HepG2 (cell line): ENCODE data around the gene ABHD6. TPM values are rescaled to one million over a fixed set of nuclear protein-coding genes. Genes with fewer than 3 reads are reported as not detected.

ENCODE experiments used
- CENPT ChIP-seq: sonication (generic); formaldehyde crosslinking; IDR thresholded peaks from 2 replicates; pipeline ENCODE4 v1.8.0; 2022; ENCODE audit warnings: low read depth, mild to moderate bottlenecking, moderate library complexity, missing genetic modification reagents
- CHD4 ChIP-seq: fragments of 200-600 bp; sonication (generic); IDR thresholded peaks from 2 replicates; pipeline ENCODE4 v1.7.0; 2017; ENCODE audit warnings: mild to moderate bottlenecking, low read length, borderline replicate concordance
- FOXP1 ChIP-seq, 2 experiments: fragments of 450-650 bp in 1 of 2; IDR thresholded peaks; 2 replicates each; pipeline ENCODE4 v1.6.1; 2017 to 2018; ENCODE audit warnings: antibody characterized with exemption in 1 of 2
- MAFF ChIP-seq: IDR thresholded peaks from 2 replicates; pipeline ENCODE4 v1.6.1; 2011; ENCODE audit warnings: low read depth, low read length, improper control_type of control experiment
- NR3C1 ChIP-seq: sonication (generic); formaldehyde crosslinking; IDR thresholded peaks from 2 replicates; pipeline ENCODE4 v1.4.0; 2020; ENCODE audit warnings: missing genetic modification reagents
- POLR2A ChIP-seq, 2 experiments: IDR thresholded peaks; 2 replicates each; pipeline ENCODE4 v1.6.1; 2011; ENCODE audit warnings: low read depth in 2 of 2, low read length in 2 of 2, mild to moderate bottlenecking in 1 of 2, moderate library complexity in 1 of 2; ENCODE audit not compliant: insufficient read depth in 1 of 2
- RXRB ChIP-seq: IDR thresholded peaks from 2 replicates; pipeline ENCODE4 v1.6.1; 2016; ENCODE audit warnings: borderline replicate concordance, missing genetic modification reagents, missing compliant biosample characterization
- SAFB2 ChIP-seq: sonication (generic); formaldehyde crosslinking; IDR thresholded peaks from 2 replicates; pipeline ENCODE4 v1.5.1; 2020; ENCODE audit warnings: missing genetic modification reagents, low read depth, mild to moderate bottlenecking, borderline replicate concordance
- SETDB1 ChIP-seq: sonication (generic); formaldehyde crosslinking; IDR thresholded peaks from 2 replicates; pipeline ENCODE4 v1.5.1; 2020; ENCODE audit warnings: missing genetic modification reagents, mild to moderate bottlenecking, borderline replicate concordance
- SMC3 ChIP-seq: IDR thresholded peaks from 2 replicates; pipeline ENCODE4 v1.6.1; 2011; ENCODE audit warnings: low read length, improper control_type of control experiment
- SNAPC5 ChIP-seq: sonication (generic); formaldehyde crosslinking; IDR thresholded peaks from 2 replicates; pipeline ENCODE4 v1.8.1; 2023; ENCODE audit warnings: mild to moderate bottlenecking, missing genetic modification reagents, borderline replicate concordance
- XRCC5 ChIP-seq: fragments of 200-400 bp; formaldehyde crosslinking; optimal IDR thresholded peaks from 2 replicates; pipeline ENCODE3; 2017; ENCODE audit warnings: mild to moderate bottlenecking, low read length
- ZBTB1 ChIP-seq: sonication (generic); formaldehyde crosslinking; IDR thresholded peaks from 2 replicates; pipeline ENCODE4 v1.4.0; 2020; ENCODE audit warnings: missing genetic modification reagents, borderline replicate concordance
- ZMYM2 ChIP-seq: sonication (generic); formaldehyde crosslinking; IDR thresholded peaks from 2 replicates; pipeline ENCODE4 v1.8.0; 2022; ENCODE audit warnings: mild to moderate bottlenecking, missing genetic modification reagents
- ZNF10 ChIP-seq: sonication (generic); formaldehyde crosslinking; IDR thresholded peaks from 2 replicates; pipeline ENCODE4 v1.4.0; 2020; ENCODE audit warnings: mild to moderate bottlenecking, low read depth, missing genetic modification reagents, borderline replicate concordance
- ZNF205 ChIP-seq: IDR thresholded peaks from 2 replicates; pipeline ENCODE4 v1.6.1; 2018; ENCODE audit warnings: missing biosample characterization, missing genetic modification reagents
- ZNF30 ChIP-seq: sonication (generic); formaldehyde crosslinking; IDR thresholded peaks from 2 replicates; pipeline ENCODE4 v1.5.0; 2020; ENCODE audit warnings: mild to moderate bottlenecking, missing genetic modification reagents
- ZNF549 ChIP-seq: sonication (generic); formaldehyde crosslinking; IDR thresholded peaks from 2 replicates; pipeline ENCODE4 v1.5.0; 2020; ENCODE audit warnings: missing genetic modification reagents
- ZNF570 ChIP-seq: sonication (generic); formaldehyde crosslinking; IDR thresholded peaks from 2 replicates; pipeline ENCODE4 v1.4.0; 2020; ENCODE audit warnings: mild to moderate bottlenecking, missing genetic modification reagents, borderline replicate concordance
- ZNF580 ChIP-seq: IDR thresholded peaks from 2 replicates; pipeline ENCODE4 v1.6.1; 2016; ENCODE audit warnings: low read depth, borderline replicate concordance
- ZNF775 ChIP-seq: sonication (generic); formaldehyde crosslinking; IDR thresholded peaks from 2 replicates; pipeline ENCODE4 v1.4.0; 2020; ENCODE audit warnings: missing genetic modification reagents, mild to moderate bottlenecking, moderate library complexity, borderline replicate concordance
- ZNF790 ChIP-seq: sonication (generic); formaldehyde crosslinking; IDR thresholded peaks from 2 replicates; pipeline ENCODE4 v1.8.0; 2022; ENCODE audit warnings: missing genetic modification reagents, mild to moderate bottlenecking, borderline replicate concordance
- polyA plus RNA-seq, 8 experiments: library from polyadenylated mRNA; depleted of rRNA in 3 of 8; stranded (reverse) in 7 of 8; unstranded in 1 of 8; fragments of >200 nt; fragmentation: Illumina TruSeq in 4 of 8; extraction: Trizol in 4 of 8; gene quantifications; 2 replicates each; pipeline versions ENCODE4 v1.2.1 to v1.2.3, GENCODE V29; 2011 to 2016; ENCODE audit warnings: low read depth in 4 of 8, missing spikeins in 1 of 8, mixed read lengths in 1 of 8; ENCODE audit not compliant: insufficient read depth in 1 of 8
- total RNA-seq, 5 experiments: library from RNA; depleted of rRNA; stranded (reverse); fragments of >200 nt; fragmentation: Illumina TruSeq; extraction: Trizol; gene quantifications; 2 replicates each; pipeline ENCODE4 v1.2.3, GENCODE V29; 2016; ENCODE audit warnings: low read depth in 1 of 5
- TF ChIP-seq, protein P1 (sequence below): IDR thresholded peaks from 2 replicates; pipeline ENCODE4 v1.6.1; 2016; ENCODE audit warnings: mild to moderate bottlenecking
- TF ChIP-seq, protein P2 (sequence below): sonication (generic); formaldehyde crosslinking; IDR thresholded peaks from 2 replicates; pipeline ENCODE4 v1.5.0; 2020; ENCODE audit warnings: mild to moderate bottlenecking, missing genetic modification reagents, borderline replicate concordance

The ABHD6 gene
- total and polyA plus RNA-seq, 2 of the 13 experiments (the other 11 are each of a cell fraction or from before 2014, with no cell fraction given) = 9.0 to 17.2 TPM

GRCh38 chr3:58249358-58250092 is 11.9 kb downstream of the ABHD6 start (continued):
- TF ChIP-seq ZNF570 (CRISPR knock-in tag) (no peak), ZBTB1 (CRISPR knock-in tag) (no peak), ZMYM2 (CRISPR knock-in tag) (no peak), SMC3 (no peak; the same call in 1 of the 2 replicates), ZNF30 (CRISPR knock-in tag) (no peak), SETDB1 (CRISPR knock-in tag) (no peak), CHD4 (peak; percentile 49; the same call in 1 of the 2 replicates), NR3C1 (CRISPR knock-in tag) (no peak), CENPT (CRISPR knock-in tag) (no peak), FOXP1 (IDR thresholded peaks at IDR 0.05) (no peak), FOXP1 (CRISPR knock-in tag; IDR thresholded peaks at IDR 0.05) (peak; percentile 12; the same call in 1 of the 2 replicates), MAFF (no peak), SAFB2 (no peak), XRCC5 (peak; percentile 67), ZNF549 (CRISPR knock-in tag) (no peak), POLR2A (IDR thresholded peaks at IDR 0.05; ENCODE audit: insufficient read depth in 1 of 2, low read depth in 2 of 2, low read length in 2 of 2) (0 out of 4 replicates have a peak, but pooled peaks of 1 of the 2 experiments have one; percentile 35), SNAPC5 (CRISPR knock-in tag) (no peak), ZNF775 (no peak), ZNF205 (CRISPR knock-in tag) (no peak), ZNF10 (CRISPR knock-in tag) (no peak), RXRB (CRISPR knock-in tag) (peak; percentile 60; the same call in 1 of the 2 replicates), ZNF790 (CRISPR knock-in tag) (no peak), ZNF580 (CRISPR knock-in tag) (no peak)
- TF ChIP-seq, protein P1, sequence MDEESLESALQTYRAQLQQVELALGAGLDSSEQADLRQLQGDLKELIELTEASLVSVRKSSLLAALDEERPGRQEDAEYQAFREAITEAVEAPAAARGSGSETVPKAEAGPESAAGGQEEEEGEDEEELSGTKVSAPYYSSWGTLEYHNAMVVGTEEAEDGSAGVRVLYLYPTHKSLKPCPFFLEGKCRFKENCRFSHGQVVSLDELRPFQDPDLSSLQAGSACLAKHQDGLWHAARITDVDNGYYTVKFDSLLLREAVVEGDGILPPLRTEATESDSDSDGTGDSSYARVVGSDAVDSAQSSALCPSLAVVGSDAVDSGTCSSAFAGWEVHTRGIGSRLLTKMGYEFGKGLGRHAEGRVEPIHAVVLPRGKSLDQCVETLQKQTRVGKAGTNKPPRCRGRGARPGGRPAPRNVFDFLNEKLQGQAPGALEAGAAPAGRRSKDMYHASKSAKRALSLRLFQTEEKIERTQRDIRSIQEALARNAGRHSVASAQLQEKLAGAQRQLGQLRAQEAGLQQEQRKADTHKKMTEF (CRISPR knock-in tag) = no peak
- TF ChIP-seq, protein P2, sequence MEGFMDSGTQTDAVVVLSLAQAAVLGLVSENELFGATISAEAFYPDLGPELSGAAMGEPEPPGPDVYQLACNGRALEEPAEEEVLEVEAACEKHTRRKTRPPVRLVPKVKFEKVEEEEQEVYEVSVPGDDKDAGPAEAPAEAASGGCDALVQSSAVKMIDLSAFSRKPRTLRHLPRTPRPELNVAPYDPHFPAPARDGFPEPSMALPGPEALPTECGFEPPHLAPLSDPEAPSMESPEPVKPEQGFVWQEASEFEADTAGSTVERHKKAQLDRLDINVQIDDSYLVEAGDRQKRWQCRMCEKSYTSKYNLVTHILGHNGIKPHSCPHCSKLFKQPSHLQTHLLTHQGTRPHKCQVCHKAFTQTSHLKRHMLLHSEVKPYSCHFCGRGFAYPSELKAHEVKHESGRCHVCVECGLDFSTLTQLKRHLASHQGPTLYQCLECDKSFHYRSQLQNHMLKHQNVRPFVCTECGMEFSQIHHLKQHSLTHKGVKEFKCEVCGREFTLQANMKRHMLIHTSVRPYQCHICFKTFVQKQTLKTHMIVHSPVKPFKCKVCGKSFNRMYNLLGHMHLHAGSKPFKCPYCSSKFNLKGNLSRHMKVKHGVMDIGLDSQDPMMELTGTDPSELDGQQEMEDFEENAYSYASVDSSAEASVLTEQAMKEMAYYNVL (CRISPR knock-in tag) = peak; percentile 69; the same call in 1 of the 2 replicates
